Activated CD8-positive, alpha-beta T cell treated with anti-CD3 and anti-CD28 coated beads, Interleukin-2, amount 10 ng/mL, durations not matched to agents 7 days and 5 days (primary cell): ENCODE data around the gene ARMC6. TPM values are rescaled to one million over a fixed set of nuclear protein-coding genes. Genes with fewer than 3 reads are reported as not detected.

Source experiments
- ATAC-seq: fragments of 150-1000 bp; cut with Tn5 transposase; one replicate; pipeline ENCODE4 v1.10.0; 2021; ENCODE audit warnings: moderate library complexity
- CTCF ChIA-PET: fragments of 350-600 bp; sonication (Branson Sonifier 250); formaldehyde crosslinking; loops from one replicate; lab custom pipeline; 2021; ENCODE audit warnings: antibody characterized with exemption; lab: Charles Lee
- POLR2A ChIA-PET: fragments of 350-600 bp; sonication (Branson Sonifier 250); formaldehyde crosslinking; loops from one replicate; lab custom pipeline; 2021; ENCODE audit warnings: antibody characterized with exemption; lab: Charles Lee
- DNase-seq: peaks from one replicate; pipeline ENCODE4 v3.0.0-alpha.2; 2020
- H3K27ac Mint-ChIP-seq: one replicate; pipeline ENCODE4 v1.8.0; 2021; ENCODE audit warnings: mild to moderate bottlenecking, mixed read lengths
- H3K27me3 Mint-ChIP-seq: one replicate; pipeline ENCODE4 v1.8.0; 2021; ENCODE audit warnings: low read depth, mixed read lengths
- H3K36me3 Mint-ChIP-seq: one replicate; pipeline ENCODE4 v1.8.0; 2021; ENCODE audit warnings: low read depth, mixed read lengths
- H3K4me1 Mint-ChIP-seq: one replicate; pipeline ENCODE4 v1.8.0; 2021; ENCODE audit warnings: low read depth, mixed read lengths
- H3K4me3 Mint-ChIP-seq: one replicate; pipeline ENCODE4 v1.8.0; 2021; ENCODE audit warnings: mild to moderate bottlenecking, mixed read lengths
- H3K9me3 Mint-ChIP-seq: one replicate; pipeline ENCODE4 v1.8.0; 2022; ENCODE audit warnings: mixed read lengths; ENCODE audit not compliant: insufficient read depth
- total RNA-seq, 2 experiments: library from RNA; stranded (reverse); gene quantifications; one replicate each; pipeline ENCODE4 v1.2.3, GENCODE V29; 2021

The ARMC6 gene
- total RNA-seq, 2 experiments from 2014 or later: 33.4 to 35.4 TPM

DNA sequence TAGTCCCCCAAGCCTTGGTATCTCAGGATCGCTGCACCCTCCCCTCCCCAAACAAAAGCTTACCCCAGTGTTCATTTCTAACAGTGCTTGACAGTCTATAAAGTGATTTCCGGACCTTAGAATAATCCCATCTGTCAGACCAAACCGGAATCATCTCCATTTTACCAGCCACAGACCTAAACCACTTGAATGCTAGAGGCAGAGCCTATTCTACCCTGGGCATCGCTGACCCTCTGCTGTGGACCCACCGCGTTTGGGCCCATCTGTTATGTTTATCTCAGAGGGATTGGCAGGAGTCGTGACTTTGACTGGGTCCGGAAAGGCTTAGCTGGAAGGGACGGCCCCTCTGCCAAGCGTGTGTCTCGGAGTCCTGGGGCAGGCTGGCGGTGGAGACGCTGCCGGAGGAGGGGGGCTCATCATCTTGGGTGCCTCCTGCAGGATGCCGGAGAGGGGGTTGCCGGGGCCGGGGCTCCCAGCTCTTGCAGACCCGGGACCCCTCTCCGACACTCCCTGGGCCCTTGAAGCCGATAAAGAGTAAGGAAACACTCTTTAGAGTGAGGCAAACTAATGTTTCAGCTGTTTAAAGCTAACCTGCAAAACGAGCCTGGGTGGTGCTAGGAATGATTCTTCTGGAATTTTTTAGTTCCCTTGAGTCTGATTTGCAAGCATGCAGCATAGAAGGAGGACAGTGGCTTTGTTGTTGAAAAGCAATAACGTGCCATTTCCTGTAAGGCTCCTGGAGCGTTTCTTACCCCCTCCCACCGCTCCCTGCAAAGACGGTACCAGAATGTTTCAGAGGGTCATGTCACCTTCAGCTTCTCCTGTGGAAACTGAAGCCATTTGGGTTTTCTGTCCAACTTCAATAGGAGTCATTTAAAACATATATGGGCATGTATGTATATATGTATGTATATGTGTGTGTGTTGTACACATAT, 31.7 kb downstream of the ARMC6 start:
- Mint-ChIP-seq H3K9me3 (no peaks in the 10 kb centered on the region), H3K36me3 (peaks cover 3% of the 10 kb centered on the region), H3K27me3 (no peaks in the 10 kb centered on the region), H3K4me1 (peaks cover 38% of the 10 kb centered on the region), H3K4me3 (peak overlapping the region; percentile 79), H3K27ac (peak overlapping the region; percentile 86)
- POLR2A ChIA-PET: interaction anchor here (0.6 to 1.0 kb wide), 3 partner anchors 46 to 256 kb away, joined by 3 to 5 read pairs (median 4); partner anchors contain the start of genes COPE and DDX49
- ATAC-seq (no peak), DNase-seq (peak; percentile 50)
- CTCF ChIA-PET: interaction anchor here (0.9 to 1.6 kb wide), 5 partner anchors 11 to 109 kb away, joined by 3 to 7 read pairs (median 4); no protein-coding TSS in a partner anchor

- Mint-ChIP-seq H3K27ac (no peak overlapping the region), H3K4me1 (peaks cover 35% of the 10 kb centered on the region), H3K9me3 (no peaks in the 10 kb centered on the region), H3K4me3 (no peak overlapping the region), H3K27me3 (no peaks in the 10 kb centered on the region), H3K36me3 (peaks cover 10% of the 10 kb centered on the region)
- DNase-seq: no peak
- no peak for ATAC-seq
- CTCF ChIA-PET: interaction anchor here (0.8 to 1.4 kb wide), 3 partner anchors 13 to 48 kb away, joined by 3 to 4 read pairs (median 3); no protein-coding TSS in a partner anchor
- POLR2A ChIA-PET: interaction anchor here (0.6 to 1.1 kb wide), 3 partner anchors 19 to 318 kb away, joined by 3 to 4 read pairs (median 3); no protein-coding TSS in a partner anchor
Observed at GRCh38 chr19:19067276-19068072, 34.1 kb downstream of the ARMC6 start.

DNA sequence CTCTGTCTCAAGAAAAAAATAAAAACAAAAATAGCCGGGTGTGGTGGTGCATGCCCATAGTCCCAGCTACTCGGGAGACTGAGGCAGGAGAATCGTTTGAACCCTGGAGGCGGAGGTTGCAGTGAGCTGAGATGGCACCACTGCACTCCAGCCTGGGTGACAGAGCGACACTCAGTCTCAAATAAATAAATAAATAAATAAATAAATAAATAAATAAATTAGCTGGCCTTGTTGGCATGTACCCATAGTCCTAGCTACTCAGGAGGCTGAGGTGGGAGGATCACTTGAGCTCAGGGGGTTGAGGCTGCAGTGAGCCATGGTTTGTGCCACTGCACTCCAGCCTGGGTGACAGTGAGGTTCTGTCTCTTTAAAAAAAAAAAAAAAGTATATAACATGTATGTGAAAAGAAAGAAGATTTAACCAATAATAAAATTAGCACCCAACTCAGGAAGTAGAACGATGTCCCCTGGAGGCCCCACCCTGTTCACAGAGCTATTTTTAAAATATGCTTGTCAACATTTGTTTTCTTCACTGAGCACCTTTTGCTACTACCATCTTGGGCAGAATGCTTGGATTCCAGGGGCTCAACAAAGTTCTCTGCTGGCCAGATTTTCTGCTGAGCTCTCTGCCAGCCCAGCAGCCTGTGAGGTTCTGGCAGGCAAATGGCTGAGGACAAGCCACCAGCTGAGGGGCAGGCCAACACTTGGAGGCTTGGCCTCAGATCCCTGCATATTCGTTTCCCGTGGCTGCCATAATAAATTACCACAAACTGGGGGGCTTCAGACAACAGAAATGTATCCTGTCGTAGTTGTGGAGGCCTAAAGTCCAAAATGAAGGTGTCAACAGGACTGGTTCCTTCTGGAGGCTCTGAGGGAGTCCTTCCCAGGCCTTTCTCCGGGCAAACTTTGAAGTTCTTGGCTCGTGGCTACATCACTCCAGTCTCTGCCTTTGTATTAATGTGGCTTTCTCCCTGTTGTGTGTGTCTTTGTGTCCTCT, 35.6 kb downstream of the ARMC6 start:
- ChIA-PET POLR2A (interaction anchor here (0.9 kb wide), 1 partner anchor 150 kb away, joined by 3 read pairs; the partner anchor contains the start of gene COPE), CTCF (interaction anchor here (0.8 to 1.7 kb wide), 3 partner anchors 14 to 47 kb away, joined by 3 to 4 read pairs (median 3); no protein-coding TSS in a partner anchor)
- Mint-ChIP-seq H3K27ac (peak overlapping the region; percentile 52), H3K4me1 (peaks cover 26% of the 10 kb centered on the region), H3K9me3 (no peaks in the 10 kb centered on the region), H3K4me3 (no peak overlapping the region), H3K27me3 (no peaks in the 10 kb centered on the region), H3K36me3 (peaks cover 12% of the 10 kb centered on the region)
- no peak for DNase-seq
- ATAC-seq: no peak

- POLR2A ChIA-PET: interaction anchor here (0.6 kb wide), 1 partner anchor 141 kb away, joined by 3 read pairs; no protein-coding TSS in a partner anchor
- no peak overlapping the region for H3K4me3 Mint-ChIP-seq
Observed at GRCh38 chr19:19071897-19072296, 38.5 kb downstream of the ARMC6 start.

GRCh38 chr19:19074196-19074882, 40.9 kb downstream of the ARMC6 start:
- CTCF ChIA-PET: no interaction called here
- H3K4me3 Mint-ChIP-seq: no peak overlapping the region
- DNase-seq (no peak), ATAC-seq (no peak)
- H3K9me3 Mint-ChIP-seq: no peaks in the 10 kb centered on the region
- H3K4me1 Mint-ChIP-seq: peaks cover 4% of the 10 kb centered on the region
- H3K27me3 Mint-ChIP-seq: no peaks in the 10 kb centered on the region
- POLR2A ChIA-PET: no interaction called here
- H3K36me3 Mint-ChIP-seq: peaks cover 13% of the 10 kb centered on the region
- H3K27ac Mint-ChIP-seq: no peak overlapping the region

More at GRCh38 chr19:19071897-19072296, 38.5 kb downstream of the ARMC6 start:
- Mint-ChIP-seq H3K27ac (no peak overlapping the region), H3K9me3 (no peaks in the 10 kb centered on the region), H3K4me1 (peaks cover 16% of the 10 kb centered on the region), H3K27me3 (no peaks in the 10 kb centered on the region), H3K36me3 (peaks cover 15% of the 10 kb centered on the region)
- ATAC-seq: no peak
- CTCF ChIA-PET: no interaction called here
- no peak for DNase-seq

- Mint-ChIP-seq H3K36me3 (peaks cover 13% of the 10 kb centered on the region), H3K27ac (no peak overlapping the region), H3K27me3 (no peaks in the 10 kb centered on the region), H3K4me3 (no peak overlapping the region), H3K9me3 (no peaks in the 10 kb centered on the region), H3K4me1 (no peaks in the 10 kb centered on the region)
- ChIA-PET POLR2A (no interaction called here), CTCF (no interaction called here)
- DNase-seq (no peak), ATAC-seq (no peak)
Observed at GRCh38 chr19:19075126-19075525, 41.7 kb downstream of the ARMC6 start.

GRCh38 chr19:19076476-19076875, 43.1 kb downstream of the ARMC6 start:
- Mint-ChIP-seq H3K4me1 (no peaks in the 10 kb centered on the region), H3K36me3 (peaks cover 9% of the 10 kb centered on the region), H3K27ac (no peak overlapping the region), H3K9me3 (no peaks in the 10 kb centered on the region), H3K27me3 (no peaks in the 10 kb centered on the region), H3K4me3 (no peak overlapping the region)
- POLR2A ChIA-PET: no interaction called here
- CTCF ChIA-PET: no interaction called here
- no peak for DNase-seq
- no peak for ATAC-seq

DNA sequence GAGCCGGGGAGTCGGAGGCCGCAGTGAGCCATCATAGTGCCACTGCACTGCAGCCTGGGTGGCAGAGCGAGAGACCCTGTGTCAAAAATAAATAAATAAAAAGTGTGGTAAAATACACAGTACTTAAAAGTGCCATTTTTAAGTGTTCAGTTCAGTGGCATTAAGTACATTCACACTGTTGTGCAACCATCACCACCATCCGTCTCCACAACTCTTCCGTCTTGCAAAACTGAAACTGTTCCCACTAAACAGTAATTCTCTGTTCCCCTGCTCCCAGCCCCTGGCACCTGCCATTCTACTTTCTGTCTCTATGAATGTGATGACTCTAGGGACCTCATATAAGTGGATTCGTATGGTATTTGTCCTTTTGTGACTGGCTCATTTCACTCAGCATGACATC, 43.7 kb downstream of the ARMC6 start:
- H3K9me3 Mint-ChIP-seq: no peaks in the 10 kb centered on the region
- ATAC-seq: no peak
- no peak for DNase-seq
- H3K36me3 Mint-ChIP-seq: peaks cover 7% of the 10 kb centered on the region
- H3K27ac Mint-ChIP-seq: no peak overlapping the region
- H3K4me3 Mint-ChIP-seq: no peak overlapping the region
- H3K27me3 Mint-ChIP-seq: no peaks in the 10 kb centered on the region
- ChIA-PET POLR2A (no interaction called here), CTCF (no interaction called here)
- no peaks in the 10 kb centered on the region for H3K4me1 Mint-ChIP-seq

- peaks cover 4% of the 10 kb centered on the region for H3K36me3 Mint-ChIP-seq
- POLR2A ChIA-PET: interaction anchor here (0.6 kb wide), 1 partner anchor 12 kb away, joined by 3 read pairs; no protein-coding TSS in a partner anchor
Observed at GRCh38 chr19:19078801-19079200, 45.4 kb downstream of the ARMC6 start.

GRCh38 chr19:19079571-19079970, 46.2 kb downstream of the ARMC6 start:
- H3K9me3 Mint-ChIP-seq: no peaks in the 10 kb centered on the region
- no peak overlapping the region for H3K27ac Mint-ChIP-seq
- H3K4me1 Mint-ChIP-seq: no peaks in the 10 kb centered on the region
- DNase-seq (no peak), ATAC-seq (no peak)
- no peak overlapping the region for H3K4me3 Mint-ChIP-seq
- H3K27me3 Mint-ChIP-seq: no peaks in the 10 kb centered on the region
- H3K36me3 Mint-ChIP-seq: peaks cover 4% of the 10 kb centered on the region
- CTCF ChIA-PET: no interaction called here
- POLR2A ChIA-PET: no interaction called here

More at GRCh38 chr19:19078801-19079200, 45.4 kb downstream of the ARMC6 start:
- H3K27me3 Mint-ChIP-seq: no peaks in the 10 kb centered on the region
- no peak overlapping the region for H3K27ac Mint-ChIP-seq
- no peak for DNase-seq
- no peak overlapping the region for H3K4me3 Mint-ChIP-seq
- no peaks in the 10 kb centered on the region for H3K9me3 Mint-ChIP-seq
- H3K4me1 Mint-ChIP-seq: no peaks in the 10 kb centered on the region
- no peak for ATAC-seq
- CTCF ChIA-PET: no interaction called here
